G401 (cell line): ENCODE results near the gene NTNG1. TPM values are rescaled to one million over a fixed set of nuclear protein-coding genes. Genes with fewer than 3 reads are reported as not detected.
A peak's percentile ranks its signal among the peaks of the same experiment; 100 is the strongest.
"Not testable (repeated sequence)": the region's sequence is repeated elsewhere in the genome, so short reads cannot be mapped to it uniquely, and the experiment has no call there.

ENCODE experiments used
- DNase-seq: peaks from one replicate; pipeline ENCODE4 v3.0.0-alpha.2; 2015; ENCODE audit warnings: low spot score
- in situ Hi-C: cut with HindIII; loops from 2 replicates; pipeline ENCODE4 v1.10.0; 2016; ENCODE audit warnings: low sequenced_read_pairs, mixed read lengths
- total RNA-seq: library from RNA; depleted of rRNA; stranded (reverse); fragments of >200 nt; shearing (Covaris generic); gene quantifications from 2 replicates; pipeline ENCODE4 v1.2.3, GENCODE V29; 2014; rRNA removed

Gene NTNG1
- 16.3 and 30.4 TPM in 2 replicates for total RNA-seq

DNA sequence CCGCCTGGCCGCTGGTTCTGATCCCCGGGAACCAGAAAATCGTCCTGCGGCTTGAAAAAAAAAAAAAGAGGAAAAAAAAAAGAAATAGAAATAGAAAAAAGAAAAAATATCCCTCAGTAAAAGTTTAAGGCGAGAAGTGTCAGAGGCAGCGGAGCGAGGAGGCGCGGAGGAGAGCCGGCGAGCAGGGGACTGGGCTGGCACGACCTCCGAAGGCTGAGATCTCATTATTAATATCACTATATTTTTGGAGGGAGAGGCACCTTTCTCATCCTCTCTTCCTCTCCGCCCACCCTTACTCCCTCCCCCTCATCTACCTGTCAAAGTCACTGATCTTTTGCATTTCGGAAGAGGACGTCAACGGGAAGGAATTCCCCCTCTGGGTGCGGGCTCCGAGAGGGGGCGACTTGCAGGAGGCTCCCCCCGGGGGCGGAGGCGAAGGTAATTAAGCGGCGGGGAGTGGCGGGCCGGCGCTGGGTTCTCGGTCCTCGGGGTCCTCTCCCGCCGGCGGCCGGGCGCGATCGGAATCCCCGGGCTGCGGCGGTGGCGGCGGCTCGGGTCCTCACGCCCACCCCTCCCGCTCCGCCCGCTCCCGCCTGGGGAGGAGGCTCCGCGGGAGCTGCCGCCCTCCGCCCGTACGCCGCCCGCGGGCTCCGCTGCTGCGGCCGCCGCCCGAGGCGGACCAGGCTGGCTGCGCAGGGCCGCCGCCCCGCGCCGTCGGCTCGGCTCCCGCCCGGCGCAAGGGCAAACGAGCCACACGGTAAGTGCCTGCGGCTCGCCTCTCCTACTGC, at the start of gene NTNG1:
Gene NTNG1, plus strand, starts transcription at position 337 of the 788 bp plus-strand sequence.
- in situ Hi-C loops = no loop called here
- DNase-seq = peak; percentile 26

- in situ Hi-C loops = no loop called here
- DNase-seq = no peak
Measured at GRCh38 chr1:107091418-107091817, 49.4 kb upstream of the NTNG1 start.

GRCh38 chr1:107093395-107093794, 47.4 kb upstream of the NTNG1 start:
- DNase-seq, in situ Hi-C loops: not testable (repeated sequence)

GRCh38 chr1:107095647-107096046, 45.2 kb upstream of the NTNG1 start:
- no peak for DNase-seq
- in situ Hi-C loops = no loop called here

- in situ Hi-C loops = no loop called here
- no peak for DNase-seq
Measured at GRCh38 chr1:107096690-107097089, 44.1 kb upstream of the NTNG1 start.

DNA sequence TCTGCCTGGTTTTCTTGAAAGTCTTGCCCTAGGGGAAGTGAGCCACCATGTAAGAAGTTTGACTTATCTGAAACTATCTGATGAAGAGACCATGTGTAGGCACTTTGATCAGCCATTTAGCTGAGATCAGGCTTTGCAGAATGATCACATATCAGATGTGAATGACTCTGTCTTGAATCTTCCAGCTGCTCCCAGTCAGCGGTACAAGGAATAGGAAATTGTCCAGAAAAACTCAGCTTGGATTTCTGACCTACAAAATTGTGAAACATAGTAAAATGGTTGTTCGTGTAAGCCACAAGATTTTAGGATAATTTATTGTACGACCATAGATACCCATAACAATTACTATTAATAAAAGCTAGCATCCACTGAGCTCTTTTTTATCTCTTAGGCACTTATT, 41.9 kb upstream of the NTNG1 start:
- DNase-seq = no peak
- in situ Hi-C loops = no loop called here

DNA sequence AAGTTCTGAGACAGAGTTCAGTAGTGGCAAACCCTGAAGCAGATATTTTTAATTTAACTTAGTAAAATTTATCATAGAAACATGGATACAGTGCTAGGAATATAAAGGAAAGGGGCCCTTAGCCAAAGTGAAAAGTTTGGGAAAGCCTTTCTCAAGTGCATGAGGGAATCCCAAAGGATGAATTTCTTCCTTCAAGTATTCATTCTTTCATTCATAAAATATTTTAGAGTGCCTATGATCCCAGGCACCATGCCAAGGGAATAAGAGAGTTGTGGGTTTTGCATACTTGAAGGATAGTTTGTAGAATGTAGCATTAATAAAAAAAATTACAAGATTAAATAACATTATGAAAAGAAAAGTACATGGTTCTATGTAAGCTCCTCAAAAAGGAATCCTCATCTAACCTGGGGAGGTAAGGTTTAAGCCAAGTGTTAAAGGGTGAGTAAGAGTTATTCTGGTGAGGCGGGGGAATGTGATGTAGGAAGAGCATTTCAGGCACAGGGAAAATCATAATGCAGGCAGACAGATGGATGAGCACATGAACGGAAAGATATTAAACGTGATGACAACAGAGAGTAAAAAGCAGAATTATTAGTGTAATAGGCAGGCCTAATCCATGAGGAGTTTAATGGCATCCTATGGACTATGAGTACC, 40.4 kb upstream of the NTNG1 start:
- in situ Hi-C loops = no loop called here
- no peak for DNase-seq

GRCh38 chr1:107105914-107106313, 34.9 kb upstream of the NTNG1 start:
- in situ Hi-C loops = no loop called here
- no peak for DNase-seq

DNA sequence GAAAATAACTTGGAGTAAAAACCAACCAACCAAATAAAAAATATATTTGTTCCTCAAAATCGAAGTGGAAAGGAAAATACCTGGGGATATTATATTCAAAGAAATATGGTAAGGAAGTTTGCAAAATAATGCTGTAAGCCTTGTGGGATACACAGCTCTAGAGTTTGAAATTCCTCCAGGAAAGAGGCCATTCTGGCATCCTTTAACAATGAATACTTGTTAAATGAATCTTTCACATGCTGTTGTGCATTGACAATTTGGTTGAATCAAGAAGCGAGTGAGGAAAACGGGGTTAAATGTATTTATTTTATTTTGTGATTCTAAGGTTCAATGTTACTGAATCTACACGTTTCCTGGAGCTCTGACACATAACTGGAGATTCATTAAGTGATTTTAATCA, 30.5 kb upstream of the NTNG1 start:
- peak; percentile 1 for DNase-seq
- in situ Hi-C loops = no loop called here

- in situ Hi-C loops = no loop called here
Measured at GRCh38 chr1:107116306-107116790, 24.5 kb upstream of the NTNG1 start.

DNA sequence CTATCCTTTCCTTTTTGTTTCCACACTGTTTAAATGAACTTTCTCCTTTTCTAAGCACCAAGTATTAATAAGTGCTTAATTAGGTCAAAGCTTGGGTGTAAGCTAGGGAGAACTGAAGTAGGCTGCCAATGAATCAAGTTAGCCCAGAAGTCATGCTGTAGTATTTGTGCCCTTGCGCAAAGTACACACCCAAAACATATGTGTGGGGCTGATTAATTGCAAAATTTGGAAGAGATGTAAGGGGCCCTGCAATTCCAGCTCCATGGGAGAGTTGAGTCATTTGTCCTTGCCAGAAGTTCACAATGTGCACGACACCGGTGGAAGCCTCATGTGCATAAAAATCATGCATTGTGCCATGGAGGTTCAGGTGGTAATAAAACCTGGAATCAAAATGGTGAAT, 18.6 kb upstream of the NTNG1 start:
- in situ Hi-C loops = no loop called here
- DNase-seq = no peak

More at GRCh38 chr1:107116306-107116790, 24.5 kb upstream of the NTNG1 start:
- no peak for DNase-seq

- DNase-seq = no peak
- in situ Hi-C loops = no loop called here
Measured at GRCh38 chr1:107123741-107124140, 17.1 kb upstream of the NTNG1 start.

GRCh38 chr1:107124694-107125093, 16.1 kb upstream of the NTNG1 start:
- no peak for DNase-seq
- in situ Hi-C loops = no loop called here

GRCh38 chr1:107132195-107132594, 8.6 kb upstream of the NTNG1 start:
- in situ Hi-C loops = no loop called here
- DNase-seq = no peak

- no peak for DNase-seq
- in situ Hi-C loops = no loop called here
Measured at GRCh38 chr1:107132780-107133179, 8.1 kb upstream of the NTNG1 start.

DNA sequence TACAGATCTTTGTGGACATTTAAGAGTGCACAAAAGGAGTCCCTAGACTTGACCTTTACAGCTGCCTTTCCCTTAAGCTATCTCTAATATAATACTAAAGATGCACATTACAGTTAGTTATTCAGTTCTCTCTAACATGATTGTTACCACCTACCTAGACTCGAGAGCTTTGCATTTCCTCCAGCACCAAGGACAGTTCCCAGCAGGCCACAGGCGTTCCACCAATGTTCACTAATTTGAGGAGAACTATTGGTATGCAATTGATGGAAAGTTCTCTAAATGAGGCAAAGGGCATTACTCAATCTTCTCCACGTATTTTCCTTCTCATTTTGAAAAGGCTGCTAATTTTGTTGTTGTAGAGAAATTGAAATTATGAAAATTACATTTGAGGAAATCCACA, 5.4 kb upstream of the NTNG1 start:
- in situ Hi-C loops = no loop called here
- DNase-seq = no peak

DNA sequence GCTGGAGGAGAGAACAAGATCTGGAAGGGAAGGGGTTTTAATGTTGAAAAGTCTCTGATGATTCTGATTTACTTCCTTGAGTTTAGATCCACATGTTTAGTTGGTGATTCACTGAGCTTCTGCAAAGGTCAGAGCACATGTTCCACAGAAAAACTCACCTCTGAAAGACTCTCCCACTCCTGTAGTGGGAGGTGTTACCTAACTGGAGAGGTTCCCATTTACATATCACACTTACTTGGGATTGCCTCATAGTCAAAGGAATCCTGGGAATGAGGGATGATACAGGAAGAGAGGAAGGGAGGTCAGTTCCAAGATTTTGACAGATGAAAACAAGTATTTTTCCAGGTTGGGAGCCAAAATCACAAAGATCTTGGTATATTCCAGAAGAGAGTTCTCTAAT, 2.7 kb upstream of the NTNG1 start:
- no peak for DNase-seq
- in situ Hi-C loops = no loop called here

DNA sequence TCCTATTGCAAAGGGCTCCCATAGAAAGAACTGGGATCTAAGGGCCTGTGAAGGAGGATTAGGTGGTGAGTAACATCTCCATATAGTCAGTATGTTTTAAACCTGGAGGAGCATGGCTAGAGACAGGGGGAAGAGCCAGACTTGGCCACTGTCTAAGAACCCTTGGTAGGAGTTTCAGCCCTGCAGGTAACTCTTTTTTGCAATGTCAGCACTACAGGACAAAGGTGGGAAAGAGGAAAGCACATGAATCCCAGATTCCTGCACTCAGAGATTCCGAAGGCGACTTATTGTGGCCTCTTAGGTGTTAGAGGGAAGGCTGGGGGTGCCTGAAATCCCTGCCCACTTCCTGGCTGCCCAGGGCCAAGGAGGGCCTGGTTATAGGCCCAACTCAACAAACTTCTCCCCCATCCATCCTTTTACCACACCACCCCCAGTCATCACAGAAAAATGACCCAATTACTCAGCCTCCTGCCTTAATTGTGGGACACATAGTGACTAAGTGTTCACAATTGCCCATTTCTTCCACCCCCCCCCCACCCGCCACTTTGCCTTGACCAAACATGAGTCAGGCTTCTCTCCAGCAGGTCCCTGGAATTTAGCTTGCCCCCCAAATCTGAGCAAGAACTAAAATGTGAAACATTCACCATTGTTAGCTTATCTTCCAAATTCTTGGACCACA, 1.9 kb upstream of the NTNG1 start:
- DNase-seq = no peak
- in situ Hi-C loops = no loop called here

GRCh38 chr1:107139833-107140702, 771 bp upstream of the NTNG1 start:
- in situ Hi-C loops = no loop called here

More at GRCh38 chr1:107139833-107140702, 771 bp upstream of the NTNG1 start:
- DNase-seq = peak; percentile 43
